ENCODE results near the gene CPXM2. TPM values are rescaled to one million over a fixed set of nuclear protein-coding genes. Genes with fewer than 3 reads are reported as not detected.

Gene CPXM2
- total RNA-seq, 1 donor from 2014 or later: 0.14 TPM

GRCh38 chr10:123888751-123889150, 2.9 kb downstream of the CPXM2 start:
- Mint-ChIP-seq H3K27me3 (peaks cover 68% of the 10 kb centered on the region), H3K36me3 (ENCODE audit: insufficient read depth) (no peaks in the 10 kb centered on the region), H3K9me3 (ENCODE audit: low read depth) (no peaks in the 10 kb centered on the region), H3K27ac (no peak overlapping the region), H3K4me3 (ENCODE audit: low read depth) (no peak overlapping the region), H3K4me1 (ENCODE audit: low read depth) (no peaks in the 10 kb centered on the region)
- TF ChIP-seq, protein P1, sequence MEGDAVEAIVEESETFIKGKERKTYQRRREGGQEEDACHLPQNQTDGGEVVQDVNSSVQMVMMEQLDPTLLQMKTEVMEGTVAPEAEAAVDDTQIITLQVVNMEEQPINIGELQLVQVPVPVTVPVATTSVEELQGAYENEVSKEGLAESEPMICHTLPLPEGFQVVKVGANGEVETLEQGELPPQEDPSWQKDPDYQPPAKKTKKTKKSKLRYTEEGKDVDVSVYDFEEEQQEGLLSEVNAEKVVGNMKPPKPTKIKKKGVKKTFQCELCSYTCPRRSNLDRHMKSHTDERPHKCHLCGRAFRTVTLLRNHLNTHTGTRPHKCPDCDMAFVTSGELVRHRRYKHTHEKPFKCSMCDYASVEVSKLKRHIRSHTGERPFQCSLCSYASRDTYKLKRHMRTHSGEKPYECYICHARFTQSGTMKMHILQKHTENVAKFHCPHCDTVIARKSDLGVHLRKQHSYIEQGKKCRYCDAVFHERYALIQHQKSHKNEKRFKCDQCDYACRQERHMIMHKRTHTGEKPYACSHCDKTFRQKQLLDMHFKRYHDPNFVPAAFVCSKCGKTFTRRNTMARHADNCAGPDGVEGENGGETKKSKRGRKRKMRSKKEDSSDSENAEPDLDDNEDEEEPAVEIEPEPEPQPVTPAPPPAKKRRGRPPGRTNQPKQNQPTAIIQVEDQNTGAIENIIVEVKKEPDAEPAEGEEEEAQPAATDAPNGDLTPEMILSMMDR (IDR thresholded peaks at IDR 0.05; ENCODE audit: unreplicated experiment): no peak
- DNase-seq (ENCODE audit: low spot score, unreplicated experiment): no peak

DNA sequence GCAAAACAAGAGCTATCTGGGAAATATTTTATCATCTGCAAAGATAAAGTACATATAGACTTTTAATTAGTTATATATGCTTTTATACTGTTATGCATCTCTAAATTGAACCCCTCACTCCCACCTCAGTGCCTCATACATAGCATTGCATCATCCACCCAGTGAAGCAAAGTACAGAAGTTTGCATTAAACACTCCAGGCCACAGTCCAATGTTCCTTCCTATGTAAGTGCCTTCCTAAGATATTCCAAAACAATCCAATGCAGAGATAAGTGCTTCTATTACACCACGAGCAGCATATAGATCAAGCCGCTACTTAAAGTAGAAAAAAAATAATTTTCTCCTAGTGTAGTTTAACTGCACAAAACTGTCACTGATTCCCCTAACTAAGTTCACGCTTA, 3.4 kb downstream of the CPXM2 start:
- Mint-ChIP-seq H3K27ac (no peak overlapping the region), H3K9me3 (ENCODE audit: low read depth) (no peaks in the 10 kb centered on the region), H3K36me3 (ENCODE audit: insufficient read depth) (no peaks in the 10 kb centered on the region), H3K4me3 (ENCODE audit: low read depth) (no peak overlapping the region), H3K27me3 (peaks cover 68% of the 10 kb centered on the region), H3K4me1 (ENCODE audit: low read depth) (no peaks in the 10 kb centered on the region)
- no peak for DNase-seq (ENCODE audit: low spot score, unreplicated experiment)
- TF ChIP-seq, protein P1 (IDR thresholded peaks at IDR 0.05; ENCODE audit: unreplicated experiment): no peak

DNA sequence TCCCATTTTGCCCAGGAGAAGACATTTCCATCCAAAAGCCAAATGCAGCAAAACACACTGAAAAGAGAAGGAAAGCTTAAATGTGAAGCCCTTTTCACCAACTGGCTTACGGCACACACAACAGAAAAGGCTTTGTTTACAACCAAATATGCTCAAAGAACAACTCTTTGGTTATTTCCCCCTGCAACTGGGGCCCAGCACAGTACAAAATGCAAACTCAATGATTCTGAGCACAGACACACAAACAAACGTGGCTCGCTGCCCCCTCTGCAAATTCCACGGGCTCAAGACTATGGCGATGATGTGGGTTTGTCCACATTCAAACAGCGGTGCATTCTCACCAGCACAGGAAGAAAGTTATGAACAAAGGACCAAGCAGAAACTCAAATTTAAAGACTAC, 5.3 kb downstream of the CPXM2 start:
- Mint-ChIP-seq H3K36me3 (ENCODE audit: insufficient read depth) (no peaks in the 10 kb centered on the region), H3K4me3 (ENCODE audit: low read depth) (no peak overlapping the region), H3K9me3 (ENCODE audit: low read depth) (no peaks in the 10 kb centered on the region), H3K27me3 (peaks cover 57% of the 10 kb centered on the region), H3K4me1 (ENCODE audit: low read depth) (no peaks in the 10 kb centered on the region), H3K27ac (no peak overlapping the region)
- no peak for DNase-seq (ENCODE audit: low spot score, unreplicated experiment)
- TF ChIP-seq, protein P1 (IDR thresholded peaks at IDR 0.05; ENCODE audit: unreplicated experiment): no peak

- Mint-ChIP-seq H3K4me3 (ENCODE audit: low read depth) (no peak overlapping the region), H3K4me1 (ENCODE audit: low read depth) (no peaks in the 10 kb centered on the region), H3K36me3 (ENCODE audit: insufficient read depth) (no peaks in the 10 kb centered on the region), H3K9me3 (ENCODE audit: low read depth) (no peaks in the 10 kb centered on the region), H3K27me3 (peaks cover 51% of the 10 kb centered on the region), H3K27ac (no peak overlapping the region)
- TF ChIP-seq, protein P1 (IDR thresholded peaks at IDR 0.05; ENCODE audit: unreplicated experiment): no peak
- no peak for DNase-seq (ENCODE audit: low spot score, unreplicated experiment)
Observed at GRCh38 chr10:123885406-123886170, 6.0 kb downstream of the CPXM2 start.

DNA sequence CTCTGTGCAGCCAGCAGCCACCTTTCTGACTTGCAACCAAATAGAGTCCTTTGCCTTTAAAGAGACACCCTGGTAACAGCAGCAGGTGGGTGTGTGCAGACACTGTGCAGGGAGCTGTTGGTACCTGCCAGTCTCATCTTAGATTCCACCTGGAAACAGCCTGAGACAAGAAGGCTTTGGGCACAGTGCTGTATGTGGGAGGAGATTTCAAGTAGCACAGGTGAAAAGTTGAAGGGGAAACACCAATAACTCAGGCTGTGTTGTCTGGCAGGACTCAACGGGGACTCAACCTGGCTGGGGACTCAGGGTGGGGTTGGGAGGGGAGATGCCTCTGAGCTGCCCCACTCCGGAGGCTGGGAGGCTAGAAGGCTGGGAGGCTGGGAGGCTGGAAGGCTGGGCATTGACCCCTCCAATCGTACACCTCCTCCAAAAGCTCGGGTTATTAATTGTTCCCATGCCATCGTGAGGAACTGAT, 6.7 kb downstream of the CPXM2 start:
- DNase-seq (ENCODE audit: low spot score, unreplicated experiment): no peak
- H3K27me3 Mint-ChIP-seq: peaks cover 45% of the 10 kb centered on the region
- H3K9me3 Mint-ChIP-seq (ENCODE audit: low read depth): no peaks in the 10 kb centered on the region
- H3K27ac Mint-ChIP-seq: no peak overlapping the region
- H3K4me1 Mint-ChIP-seq (ENCODE audit: low read depth): no peaks in the 10 kb centered on the region
- TF ChIP-seq, protein P1 (IDR thresholded peaks at IDR 0.05; ENCODE audit: unreplicated experiment): no peak
- H3K4me3 Mint-ChIP-seq (ENCODE audit: low read depth): no peak overlapping the region
- H3K36me3 Mint-ChIP-seq (ENCODE audit: insufficient read depth): no peaks in the 10 kb centered on the region
